Lower lobe of right lung (tissue), 2 donors: ENCODE data around the gene DNAJC1. TPM values are rescaled to one million over a fixed set of nuclear protein-coding genes. Genes with fewer than 3 reads are reported as not detected.

Experiments
- ATAC-seq, 2 donors: fragments of 200-7000 bp; cut with Tn5 transposase; one replicate each; pipeline ENCODE4 v1.9.1; 2020 to 2022; ENCODE audit warnings: mild to moderate bottlenecking in 2 of 2, moderate library complexity in 2 of 2
- DNase-seq: peaks from one replicate; pipeline ENCODE4 v3.0.0-alpha.2; 2020
- H3K27ac ChIP-seq: fragments of 200-600 bp; one replicate; pipeline ENCODE4 v1.8.0; 2022
- H3K27me3 ChIP-seq: fragments of 200-600 bp; one replicate; pipeline ENCODE4 v1.8.0; 2022; ENCODE audit warnings: low read depth
- H3K36me3 ChIP-seq: fragments of 200-600 bp; one replicate; pipeline ENCODE4 v1.8.0; 2022; ENCODE audit warnings: mild to moderate bottlenecking
- H3K4me1 ChIP-seq: fragments of 200-600 bp; one replicate; pipeline ENCODE4 v1.8.0; 2022
- H3K4me3 ChIP-seq: fragments of 200-600 bp; one replicate; pipeline ENCODE4 v1.8.0; 2022; ENCODE audit warnings: mild to moderate bottlenecking
- H3K9me3 ChIP-seq: fragments of 200-600 bp; one replicate; pipeline ENCODE4 v1.8.0; 2022
- CTCF ChIP-seq: fragments of 200-600 bp; IDR thresholded peaks from one replicate; pipeline ENCODE4 v1.8.0; 2022; ENCODE audit warnings: antibody characterized with exemption, mild to moderate bottlenecking
- intact Hi-C: fragments of 100-400 bp; cut with DNase I; formaldehyde crosslinking; loops from one replicate; pipeline ENCODE4 v1.11.0; 2022
- total RNA-seq: library from RNA; stranded (reverse); fragmentation: NEBNext Ultra II Directional; extraction: Animal tissue kit (Norgen Biotek cat#: 25700); gene quantifications from one replicate; pipeline ENCODE4 v1.2.1, GENCODE V29; 2021
- donor health status: DM: no; HTN: yes; CAD: no; lungs with severe emphysema.

Gene DNAJC1
- total RNA-seq, 1 donor from 2014 or later: 32.5 TPM

DNA sequence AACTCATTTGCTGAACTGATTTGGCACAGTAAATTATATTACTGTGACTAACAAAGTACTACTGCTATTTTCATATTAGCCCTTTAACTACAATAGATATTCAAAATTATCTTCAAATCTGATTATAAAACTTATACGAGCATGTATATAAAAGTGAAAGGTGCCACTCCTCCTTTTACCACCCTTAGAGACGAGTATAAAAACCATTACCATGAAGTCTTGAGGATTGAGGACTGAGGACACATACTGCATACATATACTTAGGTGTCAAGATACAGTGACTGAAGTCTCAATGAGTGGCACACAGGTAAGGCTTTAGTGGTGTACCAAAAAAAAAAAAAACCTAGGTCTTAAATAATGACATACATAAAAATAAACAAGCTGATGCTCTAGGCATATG lies 98.6 kb downstream of the DNAJC1 start:
- no peaks in the 10 kb centered on the region for H3K4me1 ChIP-seq
- DNase-seq (no peak), ATAC-seq (no peak)
- intact Hi-C loops: no loop called here
- peaks cover 13% of the 10 kb centered on the region for H3K36me3 ChIP-seq
- no peak overlapping the region for H3K4me3 ChIP-seq
- H3K9me3 ChIP-seq: no peaks in the 10 kb centered on the region
- no peak for TF ChIP-seq CTCF
- no peaks in the 10 kb centered on the region for H3K27me3 ChIP-seq
- no peak overlapping the region for H3K27ac ChIP-seq

GRCh38 chr10:21899736-21900135 lies 103.8 kb downstream of the DNAJC1 start:
- no peak for TF ChIP-seq CTCF
- H3K27ac ChIP-seq: no peak overlapping the region
- H3K4me1 ChIP-seq: no peaks in the 10 kb centered on the region
- intact Hi-C loops: no loop called here
- no peak for DNase-seq
- H3K27me3 ChIP-seq: no peaks in the 10 kb centered on the region
- H3K4me3 ChIP-seq: no peak overlapping the region
- H3K36me3 ChIP-seq: peaks cover 21% of the 10 kb centered on the region
- no peaks in the 10 kb centered on the region for H3K9me3 ChIP-seq
- no peak for ATAC-seq

GRCh38 chr10:21895932-21896331 lies 107.6 kb downstream of the DNAJC1 start:
- H3K27me3 ChIP-seq: no peaks in the 10 kb centered on the region
- H3K9me3 ChIP-seq: peaks cover 31% of the 10 kb centered on the region
- intact Hi-C loops: no loop called here
- ATAC-seq (no peak), DNase-seq (no peak)
- H3K4me3 ChIP-seq: no peak overlapping the region
- no peak overlapping the region for H3K27ac ChIP-seq
- H3K4me1 ChIP-seq: no peaks in the 10 kb centered on the region
- H3K36me3 ChIP-seq: peaks cover 8% of the 10 kb centered on the region
- TF ChIP-seq CTCF: no peak

DNA sequence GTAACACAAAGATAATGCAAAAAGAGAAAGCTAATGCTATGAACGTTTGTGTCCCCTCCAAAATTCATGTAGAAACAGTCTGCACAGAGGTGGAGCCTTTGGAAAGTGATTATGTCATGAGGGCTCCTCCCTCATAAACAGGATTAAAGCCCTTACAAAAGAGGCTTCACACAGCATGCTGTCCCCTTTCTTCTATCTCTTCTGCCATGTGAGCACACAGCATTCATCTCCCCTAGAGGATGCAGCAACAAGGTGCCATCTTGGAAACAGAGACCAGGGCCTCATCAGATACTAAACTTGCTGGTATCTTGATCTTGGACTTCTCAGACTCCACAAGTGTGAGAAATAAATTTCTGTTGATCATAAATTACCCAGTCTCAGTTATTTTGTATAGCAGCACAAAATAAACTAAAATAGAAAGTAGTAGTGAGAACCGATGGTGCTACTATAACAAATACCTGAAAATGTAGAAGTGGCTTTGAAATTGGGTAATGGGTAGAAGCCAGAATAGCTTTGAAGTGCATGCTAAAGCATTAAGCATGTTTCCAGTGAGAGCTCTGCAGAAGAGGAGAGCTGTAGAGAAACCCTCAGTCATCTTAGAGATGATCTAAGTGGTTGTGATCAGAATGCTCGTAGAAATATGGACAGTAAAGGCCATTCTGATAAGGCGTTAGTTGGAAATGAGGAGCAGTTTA lies 108.7 kb downstream of the DNAJC1 start:
- Histone ChIP-seq H3K4me1 (no peaks in the 10 kb centered on the region), H3K9me3 (peaks cover 31% of the 10 kb centered on the region), H3K27me3 (no peaks in the 10 kb centered on the region), H3K27ac (no peak overlapping the region), H3K36me3 (peaks cover 7% of the 10 kb centered on the region), H3K4me3 (no peak overlapping the region)
- TF ChIP-seq CTCF: no peak
- ATAC-seq (no peak), DNase-seq (no peak)
- intact Hi-C loops: no loop called here

DNA sequence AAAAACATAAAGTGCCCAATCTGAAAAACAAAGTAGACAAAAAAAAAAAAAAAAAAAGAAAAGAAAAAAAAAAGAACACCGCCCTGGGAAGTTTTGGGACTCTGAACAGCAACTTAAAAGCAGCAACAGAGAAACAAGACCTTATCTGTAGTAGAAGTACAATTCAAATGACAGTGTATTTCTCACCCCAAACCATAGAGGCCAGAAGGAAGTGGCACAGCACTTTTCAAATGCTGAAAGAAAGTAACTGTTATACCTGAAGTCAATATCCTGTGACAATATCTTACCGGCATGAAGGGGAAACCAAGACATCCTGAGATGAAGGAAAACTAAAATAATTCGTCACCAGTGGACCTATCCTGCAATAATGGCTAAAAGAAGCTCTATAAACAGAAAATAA lies 112.1 kb downstream of the DNAJC1 start:
- no peak for TF ChIP-seq CTCF
- no peak overlapping the region for H3K27ac ChIP-seq
- H3K9me3 ChIP-seq: peaks cover 31% of the 10 kb centered on the region
- no peak overlapping the region for H3K4me3 ChIP-seq
- DNase-seq: no peak
- intact Hi-C loops: no loop called here
- no peaks in the 10 kb centered on the region for H3K36me3 ChIP-seq
- no peaks in the 10 kb centered on the region for H3K27me3 ChIP-seq
- ATAC-seq: no peak
- no peaks in the 10 kb centered on the region for H3K4me1 ChIP-seq
